GM12892 (cell line): Measurements from ENCODE around the gene YWHAB.
"Not testable (repeated sequence)": the region's sequence is repeated elsewhere in the genome, so short reads cannot be mapped to it uniquely, and the experiment has no call there.

Experiments used
- DNase-seq: peaks from one replicate; pipeline ENCODE4 v3.0.0; 2011; ENCODE audit not compliant: insufficient read length
- FAIRE-seq: peaks from 2 replicates; lab custom pipeline; 2011; peaks lifted over from hg19 to GRCh38; lab: Jason Lieb, UNC
- POLR2A ChIP-seq: IDR thresholded peaks from 2 replicates; pipeline ENCODE4 v1.6.1; 2011; ENCODE audit warnings: low read depth, low read length, control low read depth
- POLR2AphosphoS5 ChIP-seq: IDR thresholded peaks from 2 replicates; pipeline ENCODE4 v1.6.1; 2011; ENCODE audit warnings: low read depth, low read length, control low read depth
- TAF1 ChIP-seq: IDR thresholded peaks from 2 replicates; pipeline ENCODE4 v1.6.1; 2011; ENCODE audit warnings: low read depth, mild to moderate bottlenecking, control low read depth, low read length, borderline replicate concordance

The YWHAB gene

GRCh38 chr20:44851545-44851944 is 34.0 kb upstream of the YWHAB start:
- no peak for FAIRE-seq
- DNase-seq: no peak
- TF ChIP-seq TAF1 (no peak), POLR2AphosphoS5 (no peak), POLR2A (no peak)

GRCh38 chr20:44856442-44856841 is 29.1 kb upstream of the YWHAB start:
- DNase-seq: no peak
- TF ChIP-seq POLR2AphosphoS5 (no peak), TAF1 (no peak), POLR2A (no peak)
- FAIRE-seq: no peak

- DNase-seq (no peak), FAIRE-seq (no peak)
- no peak for TF ChIP-seq TAF1
- TF ChIP-seq POLR2A: no peak
Measured at GRCh38 chr20:44856856-44857448, 28.6 kb upstream of the YWHAB start.

- FAIRE-seq: no peak
- TF ChIP-seq POLR2AphosphoS5: no peak
- no peak for TF ChIP-seq TAF1
- TF ChIP-seq POLR2A: no peak
- DNase-seq: no peak
Measured at GRCh38 chr20:44858606-44859360, 26.7 kb upstream of the YWHAB start.

- DNase-seq (no peak), FAIRE-seq (no peak)
- TF ChIP-seq POLR2A (no peak), POLR2AphosphoS5 (no peak), TAF1 (no peak)
Measured at GRCh38 chr20:44861531-44862006, 23.9 kb upstream of the YWHAB start.

GRCh38 chr20:44862286-44862685 is 23.2 kb upstream of the YWHAB start:
- no peak for FAIRE-seq
- TF ChIP-seq POLR2AphosphoS5 (no peak), TAF1 (no peak), POLR2A (no peak)

GRCh38 chr20:44863365-44864084 is 22.0 kb upstream of the YWHAB start:
- not testable (repeated sequence) for DNase-seq, FAIRE-seq

More at GRCh38 chr20:44862286-44862685, 23.2 kb upstream of the YWHAB start:
- no peak for DNase-seq

GRCh38 chr20:44864493-44864892 is 21.0 kb upstream of the YWHAB start:
- FAIRE-seq, DNase-seq: not testable (repeated sequence)

- no peak for FAIRE-seq
- DNase-seq: no peak
- no peak for TF ChIP-seq POLR2A
- TF ChIP-seq TAF1: no peak
- TF ChIP-seq POLR2AphosphoS5: no peak
Measured at GRCh38 chr20:44866703-44867335, 18.7 kb upstream of the YWHAB start.

GRCh38 chr20:44869471-44869870 is 16.0 kb upstream of the YWHAB start:
- DNase-seq (no peak), FAIRE-seq (no peak)
- TF ChIP-seq POLR2AphosphoS5 (no peak), POLR2A (no peak), TAF1 (no peak)

- FAIRE-seq, DNase-seq: not testable (repeated sequence)
Measured at GRCh38 chr20:44882360-44882759, 3.1 kb upstream of the YWHAB start.

GRCh38 chr20:44883214-44883902 is 2.1 kb upstream of the YWHAB start:
- no peak for TF ChIP-seq POLR2A
- TF ChIP-seq TAF1: no peak
- no peak for TF ChIP-seq POLR2AphosphoS5
- FAIRE-seq: no peak

GRCh38 chr20:44884907-44885391 is 556 bp upstream of the YWHAB start:
- TF ChIP-seq TAF1 (no peak), POLR2AphosphoS5 (no peak), POLR2A (no peak; the same call in 1 of the 2 replicates)
- no peak for FAIRE-seq
- DNase-seq: no peak

More at GRCh38 chr20:44883214-44883902, 2.1 kb upstream of the YWHAB start:
- DNase-seq: no peak
